Neural progenitor cell (in vitro differentiated cells): ENCODE data around the gene GJA3.

Experiments
- CTCF ChIP-seq: fragments of 200-600 bp; sonication (generic); IDR thresholded peaks from 2 replicates; pipeline ENCODE4 v1.5.1; 2017; ENCODE audit warnings: antibody characterized with exemption, mild to moderate bottlenecking
- EZH2 ChIP-seq: fragments of 200-600 bp; sonication (generic); IDR thresholded peaks from 2 replicates; pipeline ENCODE4 v1.6.1; 2017; ENCODE audit warnings: antibody characterized with exemption, mild to moderate bottlenecking, moderate library complexity
- EZH2phosphoT487 ChIP-seq: fragments of 200-600 bp; sonication (generic); IDR thresholded peaks from 2 replicates; pipeline ENCODE4 v1.6.1; 2017; ENCODE audit warnings: antibody characterized with exemption

GRCh38 chr13:20144141-20144850 lies 16.6 kb downstream of the GJA3 start:
- TF ChIP-seq EZH2: no peak
- no peak for TF ChIP-seq CTCF
- TF ChIP-seq EZH2phosphoT487: no peak
